Chondrocyte (in vitro differentiated cells): Measurements from ENCODE around the gene C1orf50. TPM values are rescaled to one million over a fixed set of nuclear protein-coding genes. Genes with fewer than 3 reads are reported as not detected.

Source experiments
- DNase-seq: peaks from one replicate; pipeline ENCODE4 v3.0.0; 2021; ENCODE audit warnings: mixed read lengths, low spot score
- H3K27ac Mint-ChIP-seq: one replicate; pipeline ENCODE4 v1.8.0; 2021; ENCODE audit warnings: mild to moderate bottlenecking, moderate library complexity, mixed read lengths; ENCODE audit not compliant: unreplicated experiment
- H3K27me3 Mint-ChIP-seq: 2 replicates; pipeline ENCODE4 v1.8.0; 2021; ENCODE audit warnings: low read depth, mixed read lengths
- H3K36me3 Mint-ChIP-seq: 2 replicates; pipeline ENCODE4 v1.8.0; 2021; ENCODE audit warnings: low read depth, mixed read lengths
- H3K4me1 Mint-ChIP-seq: 2 replicates; pipeline ENCODE4 v1.8.0; 2021; ENCODE audit warnings: low read depth, mild to moderate bottlenecking, mixed read lengths
- H3K4me3 Mint-ChIP-seq: one replicate; pipeline ENCODE4 v1.8.0; 2021; ENCODE audit warnings: mild to moderate bottlenecking, moderate library complexity, mixed read lengths; ENCODE audit not compliant: unreplicated experiment
- H3K9me3 Mint-ChIP-seq: 2 replicates; pipeline ENCODE4 v1.8.0; 2021; ENCODE audit warnings: low read depth, mixed read lengths
- CTCF ChIP-seq: fragments of 200-600 bp; sonication (generic); IDR thresholded peaks from 2 replicates; pipeline ENCODE4 v1.5.0; 2021; ENCODE audit warnings: antibody characterized with exemption, mild to moderate bottlenecking, moderate library complexity
- total RNA-seq: library from RNA; stranded (reverse); gene quantifications from 3 replicates; pipeline ENCODE4 v1.2.1, GENCODE V29; 2021

Gene C1orf50
- total RNA-seq, 1 donor from 2014 or later = 6.7 TPM

GRCh38 chr1:42730002-42730401 lies 37.0 kb upstream of the C1orf50 start:
- no peak overlapping the region for H3K4me3 Mint-ChIP-seq
- H3K36me3 Mint-ChIP-seq = no peaks in the 10 kb centered on the region
- H3K4me1 Mint-ChIP-seq = no peaks in the 10 kb centered on the region
- no peaks in the 10 kb centered on the region for H3K9me3 Mint-ChIP-seq
- H3K27me3 Mint-ChIP-seq = no peaks in the 10 kb centered on the region
- TF ChIP-seq CTCF = no peak
- H3K27ac Mint-ChIP-seq = no peak overlapping the region
- no peak for DNase-seq

- no peak for TF ChIP-seq CTCF
- DNase-seq = no peak
- H3K4me1 Mint-ChIP-seq = no peaks in the 10 kb centered on the region
- no peak overlapping the region for H3K27ac Mint-ChIP-seq
- no peaks in the 10 kb centered on the region for H3K36me3 Mint-ChIP-seq
- H3K27me3 Mint-ChIP-seq = no peaks in the 10 kb centered on the region
- H3K9me3 Mint-ChIP-seq = no peaks in the 10 kb centered on the region
- no peak overlapping the region for H3K4me3 Mint-ChIP-seq
Observed at GRCh38 chr1:42730988-42731387, 36.1 kb upstream of the C1orf50 start.

- Mint-ChIP-seq H3K27ac (no peak overlapping the region), H3K4me3 (no peak overlapping the region), H3K4me1 (no peaks in the 10 kb centered on the region), H3K36me3 (no peaks in the 10 kb centered on the region), H3K27me3 (no peaks in the 10 kb centered on the region), H3K9me3 (no peaks in the 10 kb centered on the region)
- no peak for DNase-seq
- TF ChIP-seq CTCF = no peak
Observed at GRCh38 chr1:42731585-42731984, 35.5 kb upstream of the C1orf50 start.

- TF ChIP-seq CTCF = no peak
- Mint-ChIP-seq H3K27ac (no peak overlapping the region), H3K9me3 (no peaks in the 10 kb centered on the region), H3K27me3 (no peaks in the 10 kb centered on the region), H3K4me1 (peaks cover 4% of the 10 kb centered on the region), H3K36me3 (no peaks in the 10 kb centered on the region), H3K4me3 (no peak overlapping the region)
- DNase-seq = no peak
Observed at GRCh38 chr1:42732126-42732680, 34.8 kb upstream of the C1orf50 start.

GRCh38 chr1:42733415-42734200 lies 33.4 kb upstream of the C1orf50 start:
- H3K27ac Mint-ChIP-seq = no peak overlapping the region
- no peak overlapping the region for H3K4me3 Mint-ChIP-seq
- H3K4me1 Mint-ChIP-seq = peaks cover 6% of the 10 kb centered on the region
- DNase-seq = no peak
- no peak for TF ChIP-seq CTCF
- H3K27me3 Mint-ChIP-seq = no peaks in the 10 kb centered on the region
- no peaks in the 10 kb centered on the region for H3K9me3 Mint-ChIP-seq
- H3K36me3 Mint-ChIP-seq = no peaks in the 10 kb centered on the region
